Neural progenitor cell (in vitro differentiated cells): ENCODE data around the gene PARP3.

ENCODE experiments used
- EZH2 ChIP-seq: fragments of 200-600 bp; sonication (generic); IDR thresholded peaks from 2 replicates; pipeline ENCODE4 v1.6.1; 2017; ENCODE audit warnings: antibody characterized with exemption, mild to moderate bottlenecking, moderate library complexity
- EZH2phosphoT487 ChIP-seq: fragments of 200-600 bp; sonication (generic); IDR thresholded peaks from 2 replicates; pipeline ENCODE4 v1.6.1; 2017; ENCODE audit warnings: antibody characterized with exemption
- TF ChIP-seq, protein P1 (sequence below): fragments of 200-600 bp; sonication (generic); IDR thresholded peaks from 2 replicates; pipeline ENCODE4 v1.5.1; 2017; ENCODE audit warnings: antibody characterized with exemption, mild to moderate bottlenecking

DNA sequence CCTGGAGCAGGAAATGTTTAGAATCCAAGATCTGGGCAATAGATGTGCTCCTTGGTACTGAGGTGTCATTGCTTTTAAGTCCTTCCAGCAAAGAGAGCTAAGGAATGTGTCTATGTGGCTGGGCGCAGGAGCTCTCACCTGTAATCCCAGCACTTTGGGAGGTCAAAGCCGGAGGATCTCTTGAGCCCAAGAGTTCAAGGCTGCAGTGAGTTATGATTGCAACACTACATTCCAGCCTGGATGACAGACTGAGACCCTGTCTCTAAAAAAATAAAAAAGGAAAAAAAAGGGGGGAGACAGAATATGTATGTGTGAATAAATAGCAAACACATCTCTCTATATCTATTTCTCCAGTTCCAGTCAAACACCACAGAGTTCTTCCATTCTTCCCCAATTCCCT, 8.7 kb downstream of the PARP3 start:
- TF ChIP-seq, protein P1, sequence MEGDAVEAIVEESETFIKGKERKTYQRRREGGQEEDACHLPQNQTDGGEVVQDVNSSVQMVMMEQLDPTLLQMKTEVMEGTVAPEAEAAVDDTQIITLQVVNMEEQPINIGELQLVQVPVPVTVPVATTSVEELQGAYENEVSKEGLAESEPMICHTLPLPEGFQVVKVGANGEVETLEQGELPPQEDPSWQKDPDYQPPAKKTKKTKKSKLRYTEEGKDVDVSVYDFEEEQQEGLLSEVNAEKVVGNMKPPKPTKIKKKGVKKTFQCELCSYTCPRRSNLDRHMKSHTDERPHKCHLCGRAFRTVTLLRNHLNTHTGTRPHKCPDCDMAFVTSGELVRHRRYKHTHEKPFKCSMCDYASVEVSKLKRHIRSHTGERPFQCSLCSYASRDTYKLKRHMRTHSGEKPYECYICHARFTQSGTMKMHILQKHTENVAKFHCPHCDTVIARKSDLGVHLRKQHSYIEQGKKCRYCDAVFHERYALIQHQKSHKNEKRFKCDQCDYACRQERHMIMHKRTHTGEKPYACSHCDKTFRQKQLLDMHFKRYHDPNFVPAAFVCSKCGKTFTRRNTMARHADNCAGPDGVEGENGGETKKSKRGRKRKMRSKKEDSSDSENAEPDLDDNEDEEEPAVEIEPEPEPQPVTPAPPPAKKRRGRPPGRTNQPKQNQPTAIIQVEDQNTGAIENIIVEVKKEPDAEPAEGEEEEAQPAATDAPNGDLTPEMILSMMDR: no peak
- TF ChIP-seq EZH2phosphoT487 (no peak), EZH2 (no peak)
